ENCODE data around the gene MAPKBP1.

The MAPKBP1 gene

GRCh38 chr15:41782371-41783282 lies 8.3 kb downstream of the MAPKBP1 start:
- no peak overlapping the region for H3K27ac ChIP-seq
- no peak overlapping the region for H3K4me3 ChIP-seq

GRCh38 chr15:41783296-41783695 lies 9.0 kb downstream of the MAPKBP1 start:
- Histone ChIP-seq H3K27ac (peak overlapping the region in 3 of 21 experiments; percentile 6 to 59 (median 44)), H3K4me3 (no peak overlapping the region)

GRCh38 chr15:41788262-41788661 lies 14.0 kb downstream of the MAPKBP1 start:
- no peak overlapping the region for H3K4me3 ChIP-seq
- H3K27ac ChIP-seq = peak overlapping the region in 1 of 21 experiments; percentile 28

- peak overlapping the region in 7 of 21 experiments; percentile 23 to 76 (median 29) for H3K27ac ChIP-seq
- no peak overlapping the region for H3K4me3 ChIP-seq
Observed at GRCh38 chr15:41789236-41789635, 15.0 kb downstream of the MAPKBP1 start.

- Histone ChIP-seq H3K4me3 (no peak overlapping the region), H3K27ac (peak overlapping the region in 6 of 21 experiments; percentile 23 to 76 (median 47))
Observed at GRCh38 chr15:41789662-41790061, 15.4 kb downstream of the MAPKBP1 start.

GRCh38 chr15:41790169-41790568 lies 15.9 kb downstream of the MAPKBP1 start:
- no peak overlapping the region for H3K4me3 ChIP-seq
- peak overlapping the region in 13 of 21 experiments; percentile 9 to 76 (median 63) for H3K27ac ChIP-seq

- Histone ChIP-seq H3K27ac (peak overlapping the region in 18 of 21 experiments; percentile 0 to 76 (median 50)), H3K4me3 (no peak overlapping the region)
Observed at GRCh38 chr15:41790756-41791546, 16.7 kb downstream of the MAPKBP1 start.

GRCh38 chr15:41791547-41791937 lies 17.3 kb downstream of the MAPKBP1 start:
- H3K4me3 ChIP-seq = no peak overlapping the region
- peak overlapping the region in 16 of 21 experiments; percentile 0 to 76 (median 58) for H3K27ac ChIP-seq

GRCh38 chr15:41792000-41792637 lies 17.8 kb downstream of the MAPKBP1 start:
- H3K4me3 ChIP-seq = no peak overlapping the region
- H3K27ac ChIP-seq = peak overlapping the region in 10 of 21 experiments; percentile 23 to 75 (median 54)

- peak overlapping the region in 18 of 21 experiments; percentile 1 to 76 (median 52) for H3K27ac ChIP-seq
Observed at GRCh38 chr15:41794081-41794480, 19.8 kb downstream of the MAPKBP1 start.

GRCh38 chr15:41795996-41796856 lies 21.9 kb downstream of the MAPKBP1 start:
- no peak overlapping the region for H3K4me3 ChIP-seq
- peak overlapping the region in 19 of 21 experiments; percentile 2 to 75 (median 64) for H3K27ac ChIP-seq

More at GRCh38 chr15:41794081-41794480, 19.8 kb downstream of the MAPKBP1 start:
- H3K4me3 ChIP-seq = no peak overlapping the region

GRCh38 chr15:41797201-41797944 lies 23.1 kb downstream of the MAPKBP1 start:
- H3K4me3 ChIP-seq = no peak overlapping the region
- H3K27ac ChIP-seq = peak overlapping the region in 18 of 21 experiments; percentile 27 to 75 (median 64)

- Histone ChIP-seq H3K27ac (peak overlapping the region in 5 of 21 experiments; percentile 1 to 50 (median 6)), H3K4me3 (no peak overlapping the region)
Observed at GRCh38 chr15:41798607-41799487, 24.6 kb downstream of the MAPKBP1 start.

- H3K27ac ChIP-seq = peak overlapping the region in 4 of 21 experiments; percentile 1 to 50 (median 14)
Observed at GRCh38 chr15:41799488-41799805, 25.2 kb downstream of the MAPKBP1 start.

GRCh38 chr15:41801185-41801584 lies 26.9 kb downstream of the MAPKBP1 start:
- peak overlapping the region in 2 of 21 experiments; percentile 14 to 38 for H3K27ac ChIP-seq
- H3K4me3 ChIP-seq = no peak overlapping the region

More at GRCh38 chr15:41799488-41799805, 25.2 kb downstream of the MAPKBP1 start:
- H3K4me3 ChIP-seq = no peak overlapping the region

- Histone ChIP-seq H3K4me3 (no peak overlapping the region), H3K27ac (peak overlapping the region in 4 of 21 experiments; percentile 14 to 38 (median 26))
Observed at GRCh38 chr15:41801850-41802455, 27.7 kb downstream of the MAPKBP1 start.

- Histone ChIP-seq H3K27ac (peak overlapping the region in 19 of 21 experiments; percentile 13 to 89 (median 74)), H3K4me3 (no peak overlapping the region)
Observed at GRCh38 chr15:41804361-41804760, 30.1 kb downstream of the MAPKBP1 start.
